NCI-H128 (cell line): ENCODE measurements around the gene WASL.
"Not testable (repeated sequence)": the region's sequence is repeated elsewhere in the genome, so short reads cannot be mapped to it uniquely, and the experiment has no call there.

Experiments
- DNase-seq: peaks from one replicate; lab custom pipeline; 2025; ENCODE audit not compliant: unreplicated experiment; lab: John Stamatoyannopoulos, UW

WASL gene

GRCh38 chr7:123735539-123735938, 13.3 kb downstream of the WASL start:
- DNase-seq = no peak

GRCh38 chr7:123734498-123734897, 14.3 kb downstream of the WASL start:
- no peak for DNase-seq

GRCh38 chr7:123732413-123733091, 16.3 kb downstream of the WASL start:
- DNase-seq = no peak

GRCh38 chr7:123729218-123729578, 19.6 kb downstream of the WASL start:
- no peak for DNase-seq

GRCh38 chr7:123727071-123727837, 21.5 kb downstream of the WASL start:
- DNase-seq = no peak

- no peak for DNase-seq
Observed at GRCh38 chr7:123725586-123726171, 23.1 kb downstream of the WASL start.

- no peak for DNase-seq
Observed at GRCh38 chr7:123724817-123725253, 24.0 kb downstream of the WASL start.

GRCh38 chr7:123723913-123724312, 24.9 kb downstream of the WASL start:
- no peak for DNase-seq

- DNase-seq = not testable (repeated sequence)
Observed at GRCh38 chr7:123720527-123720926, 28.3 kb downstream of the WASL start.

- DNase-seq = no peak
Observed at GRCh38 chr7:123719197-123719721, 29.5 kb downstream of the WASL start.

- no peak for DNase-seq
Observed at GRCh38 chr7:123718773-123719172, 30.0 kb downstream of the WASL start.

- no peak for DNase-seq
Observed at GRCh38 chr7:123717689-123718088, 31.1 kb downstream of the WASL start.

GRCh38 chr7:123716877-123717276, 31.9 kb downstream of the WASL start:
- DNase-seq = no peak

GRCh38 chr7:123715799-123716198, 33.0 kb downstream of the WASL start:
- no peak for DNase-seq

GRCh38 chr7:123715198-123715597, 33.6 kb downstream of the WASL start:
- DNase-seq = no peak

GRCh38 chr7:123714296-123715080, 34.3 kb downstream of the WASL start:
- no peak for DNase-seq

- DNase-seq = no peak
Observed at GRCh38 chr7:123712619-123713018, 36.2 kb downstream of the WASL start.

- DNase-seq = no peak
Observed at GRCh38 chr7:123711832-123712293, 36.9 kb downstream of the WASL start.

- no peak for DNase-seq
Observed at GRCh38 chr7:123710683-123711082, 38.1 kb downstream of the WASL start.

GRCh38 chr7:123709525-123709924, 39.3 kb downstream of the WASL start:
- DNase-seq = no peak
